Measurements from ENCODE around the gene CFAP221. TPM values are rescaled to one million over a fixed set of nuclear protein-coding genes. Genes with fewer than 3 reads are reported as not detected.

Gene CFAP221
- total and polyA plus RNA-seq, 2 experiments from 2014 or later, result 0.42 to 0.65 TPM

DNA sequence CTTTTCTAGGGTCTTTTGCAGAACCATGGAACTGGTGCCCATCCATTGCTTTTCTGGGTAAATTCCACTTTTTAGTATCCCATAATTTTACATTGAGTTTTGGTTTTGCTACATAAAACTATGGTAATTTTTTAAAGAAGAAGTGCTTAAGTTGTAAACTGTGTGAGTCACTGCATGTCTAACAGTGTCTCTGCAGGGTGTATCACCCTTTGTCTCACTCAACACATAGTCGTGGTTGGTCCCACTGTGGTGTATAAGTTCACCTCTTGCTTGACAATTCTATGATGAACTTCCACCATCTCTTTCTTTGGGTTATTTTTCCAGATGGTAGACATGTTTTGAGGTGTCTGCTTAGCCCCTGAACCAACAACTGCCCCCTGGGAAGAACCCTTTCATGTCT, 30.4 kb upstream of the CFAP221 start:
- Mint-ChIP-seq H3K4me3 (no peak overlapping the region), H3K27ac (no peak overlapping the region), H3K36me3 (ENCODE audit: low read depth) (no peaks in the 10 kb centered on the region), H3K4me1 (no peaks in the 10 kb centered on the region), H3K9me3 (no peaks in the 10 kb centered on the region), H3K27me3 (ENCODE audit: insufficient read depth, low read depth, poor library complexity) (peaks cover 8% of the 10 kb centered on the region)
- H3K4me3 ChIP-seq, result no peak overlapping the region
- H3K27ac ChIP-seq (ENCODE audit: low read depth), result no peak overlapping the region
- no peaks in the 10 kb centered on the region for H3K4me1 ChIP-seq (ENCODE audit: insufficient read depth)
- H4K20me1 ChIP-seq (replicated peaks; ENCODE audit: insufficient read depth), result no peaks in the 10 kb centered on the region
- TF ChIP-seq POLR2AphosphoS5 (IDR thresholded peaks at IDR 0.05; ENCODE audit: low read depth) (no peak), NANOG (IDR thresholded peaks at IDR 0.05; ENCODE audit: borderline replicate concordance) (no peak), EZH2 (IDR thresholded peaks at IDR 0.05; ENCODE audit: low read depth, unreplicated experiment) (no peak), ZNF114 (CRISPR knock-in tag; IDR thresholded peaks at IDR 0.05) (no peak), ZNF331 (CRISPR knock-in tag; IDR thresholded peaks at IDR 0.05; ENCODE audit: low read depth) (no peak), JUNB (IDR thresholded peaks at IDR 0.05; ENCODE audit: unreplicated experiment) (no peak), STAT1 (IDR thresholded peaks at IDR 0.05; ENCODE audit: unreplicated experiment) (no peak), EZH2phosphoT487 (IDR thresholded peaks at IDR 0.05; ENCODE audit: unreplicated experiment) (no peak), CREB1 (CRISPR knock-in tag; IDR thresholded peaks at IDR 0.05; ENCODE audit: low read depth) (no peak)
- TF ChIP-seq, protein P1, sequence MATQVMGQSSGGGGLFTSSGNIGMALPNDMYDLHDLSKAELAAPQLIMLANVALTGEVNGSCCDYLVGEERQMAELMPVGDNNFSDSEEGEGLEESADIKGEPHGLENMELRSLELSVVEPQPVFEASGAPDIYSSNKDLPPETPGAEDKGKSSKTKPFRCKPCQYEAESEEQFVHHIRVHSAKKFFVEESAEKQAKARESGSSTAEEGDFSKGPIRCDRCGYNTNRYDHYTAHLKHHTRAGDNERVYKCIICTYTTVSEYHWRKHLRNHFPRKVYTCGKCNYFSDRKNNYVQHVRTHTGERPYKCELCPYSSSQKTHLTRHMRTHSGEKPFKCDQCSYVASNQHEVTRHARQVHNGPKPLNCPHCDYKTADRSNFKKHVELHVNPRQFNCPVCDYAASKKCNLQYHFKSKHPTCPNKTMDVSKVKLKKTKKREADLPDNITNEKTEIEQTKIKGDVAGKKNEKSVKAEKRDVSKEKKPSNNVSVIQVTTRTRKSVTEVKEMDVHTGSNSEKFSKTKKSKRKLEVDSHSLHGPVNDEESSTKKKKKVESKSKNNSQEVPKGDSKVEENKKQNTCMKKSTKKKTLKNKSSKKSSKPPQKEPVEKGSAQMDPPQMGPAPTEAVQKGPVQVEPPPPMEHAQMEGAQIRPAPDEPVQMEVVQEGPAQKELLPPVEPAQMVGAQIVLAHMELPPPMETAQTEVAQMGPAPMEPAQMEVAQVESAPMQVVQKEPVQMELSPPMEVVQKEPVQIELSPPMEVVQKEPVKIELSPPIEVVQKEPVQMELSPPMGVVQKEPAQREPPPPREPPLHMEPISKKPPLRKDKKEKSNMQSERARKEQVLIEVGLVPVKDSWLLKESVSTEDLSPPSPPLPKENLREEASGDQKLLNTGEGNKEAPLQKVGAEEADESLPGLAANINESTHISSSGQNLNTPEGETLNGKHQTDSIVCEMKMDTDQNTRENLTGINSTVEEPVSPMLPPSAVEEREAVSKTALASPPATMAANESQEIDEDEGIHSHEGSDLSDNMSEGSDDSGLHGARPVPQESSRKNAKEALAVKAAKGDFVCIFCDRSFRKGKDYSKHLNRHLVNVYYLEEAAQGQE (IDR thresholded peaks at IDR 0.05; ENCODE audit: unreplicated experiment), result no peak
- TF ChIP-seq, protein P2, sequence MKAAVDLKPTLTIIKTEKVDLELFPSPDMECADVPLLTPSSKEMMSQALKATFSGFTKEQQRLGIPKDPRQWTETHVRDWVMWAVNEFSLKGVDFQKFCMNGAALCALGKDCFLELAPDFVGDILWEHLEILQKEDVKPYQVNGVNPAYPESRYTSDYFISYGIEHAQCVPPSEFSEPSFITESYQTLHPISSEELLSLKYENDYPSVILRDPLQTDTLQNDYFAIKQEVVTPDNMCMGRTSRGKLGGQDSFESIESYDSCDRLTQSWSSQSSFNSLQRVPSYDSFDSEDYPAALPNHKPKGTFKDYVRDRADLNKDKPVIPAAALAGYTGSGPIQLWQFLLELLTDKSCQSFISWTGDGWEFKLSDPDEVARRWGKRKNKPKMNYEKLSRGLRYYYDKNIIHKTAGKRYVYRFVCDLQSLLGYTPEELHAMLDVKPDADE (IDR thresholded peaks at IDR 0.05), result no peak
- TF ChIP-seq, protein P3, sequence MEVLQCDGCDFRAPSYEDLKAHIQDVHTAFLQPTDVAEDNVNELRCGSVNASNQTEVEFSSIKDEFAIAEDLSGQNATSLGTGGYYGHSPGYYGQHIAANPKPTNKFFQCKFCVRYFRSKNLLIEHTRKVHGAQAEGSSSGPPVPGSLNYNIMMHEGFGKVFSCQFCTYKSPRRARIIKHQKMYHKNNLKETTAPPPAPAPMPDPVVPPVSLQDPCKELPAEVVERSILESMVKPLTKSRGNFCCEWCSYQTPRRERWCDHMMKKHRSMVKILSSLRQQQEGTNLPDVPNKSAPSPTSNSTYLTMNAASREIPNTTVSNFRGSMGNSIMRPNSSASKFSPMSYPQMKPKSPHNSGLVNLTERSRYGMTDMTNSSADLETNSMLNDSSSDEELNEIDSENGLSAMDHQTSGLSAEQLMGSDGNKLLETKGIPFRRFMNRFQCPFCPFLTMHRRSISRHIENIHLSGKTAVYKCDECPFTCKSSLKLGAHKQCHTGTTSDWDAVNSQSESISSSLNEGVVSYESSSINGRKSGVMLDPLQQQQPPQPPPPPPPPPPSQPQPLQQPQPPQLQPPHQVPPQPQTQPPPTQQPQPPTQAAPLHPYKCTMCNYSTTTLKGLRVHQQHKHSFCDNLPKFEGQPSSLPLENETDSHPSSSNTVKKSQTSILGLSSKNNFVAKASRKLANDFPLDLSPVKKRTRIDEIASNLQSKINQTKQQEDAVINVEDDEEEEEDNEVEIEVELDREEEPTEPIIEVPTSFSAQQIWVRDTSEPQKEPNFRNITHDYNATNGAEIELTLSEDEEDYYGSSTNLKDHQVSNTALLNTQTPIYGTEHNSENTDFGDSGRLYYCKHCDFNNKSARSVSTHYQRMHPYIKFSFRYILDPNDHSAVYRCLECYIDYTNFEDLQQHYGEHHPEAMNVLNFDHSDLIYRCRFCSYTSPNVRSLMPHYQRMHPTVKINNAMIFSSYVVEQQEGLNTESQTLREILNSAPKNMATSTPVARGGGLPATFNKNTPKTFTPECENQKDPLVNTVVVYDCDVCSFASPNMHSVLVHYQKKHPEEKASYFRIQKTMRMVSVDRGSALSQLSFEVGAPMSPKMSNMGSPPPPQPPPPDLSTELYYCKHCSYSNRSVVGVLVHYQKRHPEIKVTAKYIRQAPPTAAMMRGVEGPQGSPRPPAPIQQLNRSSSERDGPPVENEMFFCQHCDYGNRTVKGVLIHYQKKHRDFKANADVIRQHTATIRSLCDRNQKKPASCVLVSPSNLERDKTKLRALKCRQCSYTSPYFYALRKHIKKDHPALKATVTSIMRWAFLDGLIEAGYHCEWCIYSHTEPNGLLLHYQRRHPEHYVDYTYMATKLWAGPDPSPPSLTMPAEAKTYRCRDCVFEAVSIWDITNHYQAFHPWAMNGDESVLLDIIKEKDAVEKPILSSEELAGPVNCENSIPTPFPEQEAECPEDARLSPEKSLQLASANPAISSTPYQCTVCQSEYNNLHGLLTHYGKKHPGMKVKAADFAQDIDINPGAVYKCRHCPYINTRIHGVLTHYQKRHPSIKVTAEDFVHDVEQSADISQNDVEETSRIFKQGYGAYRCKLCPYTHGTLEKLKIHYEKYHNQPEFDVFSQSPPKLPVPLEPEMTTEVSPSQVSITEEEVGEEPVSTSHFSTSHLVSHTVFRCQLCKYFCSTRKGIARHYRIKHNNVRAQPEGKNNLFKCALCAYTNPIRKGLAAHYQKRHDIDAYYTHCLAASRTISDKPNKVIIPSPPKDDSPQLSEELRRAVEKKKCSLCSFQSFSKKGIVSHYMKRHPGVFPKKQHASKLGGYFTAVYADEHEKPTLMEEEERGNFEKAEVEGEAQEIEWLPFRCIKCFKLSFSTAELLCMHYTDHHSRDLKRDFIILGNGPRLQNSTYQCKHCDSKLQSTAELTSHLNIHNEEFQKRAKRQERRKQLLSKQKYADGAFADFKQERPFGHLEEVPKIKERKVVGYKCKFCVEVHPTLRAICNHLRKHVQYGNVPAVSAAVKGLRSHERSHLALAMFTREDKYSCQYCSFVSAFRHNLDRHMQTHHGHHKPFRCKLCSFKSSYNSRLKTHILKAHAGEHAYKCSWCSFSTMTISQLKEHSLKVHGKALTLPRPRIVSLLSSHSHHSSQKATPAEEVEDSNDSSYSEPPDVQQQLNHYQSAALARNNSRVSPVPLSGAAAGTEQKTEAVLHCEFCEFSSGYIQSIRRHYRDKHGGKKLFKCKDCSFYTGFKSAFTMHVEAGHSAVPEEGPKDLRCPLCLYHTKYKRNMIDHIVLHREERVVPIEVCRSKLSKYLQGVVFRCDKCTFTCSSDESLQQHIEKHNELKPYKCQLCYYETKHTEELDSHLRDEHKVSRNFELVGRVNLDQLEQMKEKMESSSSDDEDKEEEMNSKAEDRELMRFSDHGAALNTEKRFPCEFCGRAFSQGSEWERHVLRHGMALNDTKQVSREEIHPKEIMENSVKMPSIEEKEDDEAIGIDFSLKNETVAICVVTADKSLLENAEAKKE (CRISPR knock-in tag; IDR thresholded peaks at IDR 0.05), result no peak
- TF ChIP-seq, protein P4, sequence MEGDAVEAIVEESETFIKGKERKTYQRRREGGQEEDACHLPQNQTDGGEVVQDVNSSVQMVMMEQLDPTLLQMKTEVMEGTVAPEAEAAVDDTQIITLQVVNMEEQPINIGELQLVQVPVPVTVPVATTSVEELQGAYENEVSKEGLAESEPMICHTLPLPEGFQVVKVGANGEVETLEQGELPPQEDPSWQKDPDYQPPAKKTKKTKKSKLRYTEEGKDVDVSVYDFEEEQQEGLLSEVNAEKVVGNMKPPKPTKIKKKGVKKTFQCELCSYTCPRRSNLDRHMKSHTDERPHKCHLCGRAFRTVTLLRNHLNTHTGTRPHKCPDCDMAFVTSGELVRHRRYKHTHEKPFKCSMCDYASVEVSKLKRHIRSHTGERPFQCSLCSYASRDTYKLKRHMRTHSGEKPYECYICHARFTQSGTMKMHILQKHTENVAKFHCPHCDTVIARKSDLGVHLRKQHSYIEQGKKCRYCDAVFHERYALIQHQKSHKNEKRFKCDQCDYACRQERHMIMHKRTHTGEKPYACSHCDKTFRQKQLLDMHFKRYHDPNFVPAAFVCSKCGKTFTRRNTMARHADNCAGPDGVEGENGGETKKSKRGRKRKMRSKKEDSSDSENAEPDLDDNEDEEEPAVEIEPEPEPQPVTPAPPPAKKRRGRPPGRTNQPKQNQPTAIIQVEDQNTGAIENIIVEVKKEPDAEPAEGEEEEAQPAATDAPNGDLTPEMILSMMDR (conservative IDR thresholded peaks at IDR 0.05; ENCODE audit: low read depth in 2 of 2), result no peak
- H3K4me2 ChIP-seq, result no peak overlapping the region
- no peak overlapping the region for H2AFZ ChIP-seq
- H3K27me3 ChIP-seq (ENCODE audit: insufficient read depth), result no peaks in the 10 kb centered on the region
- DNase-seq (ENCODE audit: low spot score), result no peak
- no peaks in the 10 kb centered on the region for H3K79me2 ChIP-seq (replicated peaks; ENCODE audit: insufficient read depth)
- no peaks in the 10 kb centered on the region for H3F3A ChIP-seq (replicated peaks; ENCODE audit: low read depth)
- H3K9me2 ChIP-seq (ENCODE audit: insufficient read depth), result 0 out of 2 replicates have a peak, but pooled peaks cover 3% of the 10 kb centered on the region
- no peaks in the 10 kb centered on the region for H3K36me3 ChIP-seq (ENCODE audit: insufficient read depth)
- ATAC-seq, result no peak

Data from GM23338 (cell line).